GM23338 (cell line): ENCODE measurements around the gene CFAP57. TPM values are rescaled to one million over a fixed set of nuclear protein-coding genes. Genes with fewer than 3 reads are reported as not detected.

Source experiments
- ATAC-seq: fragments of 200-7000 bp; cut with Tn5 transposase; 3 replicates; pipeline ENCODE4 v1.9.1; 2020
- DNase-seq: peaks from one replicate; pipeline ENCODE4 v3.0.0-alpha.2; 2015; ENCODE audit warnings: low spot score
- H2AFZ ChIP-seq: fragments of 200-600 bp; sonication (generic); 2 replicates; pipeline ENCODE4 v1.8.0; 2016; ENCODE audit warnings: antibody characterized with exemption, mild to moderate bottlenecking, moderate library complexity
- H3F3A ChIP-seq: fragments of 200-600 bp; sonication (generic); replicated peaks from 2 replicates; pipeline ENCODE4 v1.8.0; 2017; ENCODE audit warnings: antibody characterized with exemption, mixed run types, low read depth
- H3K27ac ChIP-seq: fragments of 200-600 bp; sonication (generic); 2 replicates; pipeline ENCODE4 v1.6.1; 2016; ENCODE audit warnings: low read depth
- H3K27me3 ChIP-seq: fragments of 200-600 bp; sonication (generic); 2 replicates; pipeline ENCODE4 v1.8.0; 2016; ENCODE audit warnings: mild to moderate bottlenecking, mixed run types, moderate library complexity; ENCODE audit not compliant: insufficient read depth
- H3K36me3 ChIP-seq: fragments of 200-600 bp; sonication (generic); 2 replicates; pipeline ENCODE4 v1.8.0; 2016; ENCODE audit warnings: mild to moderate bottlenecking; ENCODE audit not compliant: insufficient read depth
- H3K4me1 ChIP-seq: fragments of 200-600 bp; sonication (generic); 2 replicates; pipeline ENCODE4 v1.8.0; 2016; ENCODE audit warnings: mild to moderate bottlenecking, moderate library complexity; ENCODE audit not compliant: insufficient read depth
- H3K4me2 ChIP-seq: fragments of 200-600 bp; sonication (generic); 2 replicates; pipeline ENCODE4 v1.7.1; 2017; ENCODE audit warnings: mixed run types
- H3K4me3 ChIP-seq: fragments of 200-600 bp; sonication (generic); 2 replicates; pipeline ENCODE4 v1.6.1; 2016; ENCODE audit warnings: mixed run types
- H3K79me2 ChIP-seq: fragments of 200-600 bp; sonication (generic); replicated peaks from 2 replicates; pipeline ENCODE4 v1.8.0; 2017; ENCODE audit warnings: mild to moderate bottlenecking; ENCODE audit not compliant: insufficient read depth
- H3K9me2 ChIP-seq: fragments of 200-600 bp; sonication (generic); 2 replicates; pipeline ENCODE4 v1.8.0; 2017; ENCODE audit not compliant: insufficient read depth
- H4K20me1 ChIP-seq: fragments of 200-600 bp; sonication (generic); replicated peaks from 2 replicates; pipeline ENCODE4 v1.8.0; 2017; ENCODE audit warnings: mild to moderate bottlenecking; ENCODE audit not compliant: insufficient read depth
- H3K27ac Mint-ChIP-seq: 2 replicates; pipeline ENCODE4 v1.8.0; 2020; ENCODE audit warnings: inconsistent platforms, mild to moderate bottlenecking, moderate library complexity, mixed read lengths
- H3K27me3 Mint-ChIP-seq: 3 replicates; pipeline ENCODE4 v1.8.0; 2022; ENCODE audit warnings: low read depth, mild to moderate bottlenecking, moderate library complexity, mixed read lengths, inconsistent platforms; ENCODE audit not compliant: insufficient read depth, poor library complexity
- H3K36me3 Mint-ChIP-seq: 3 replicates; pipeline ENCODE4 v1.8.0; 2021; ENCODE audit warnings: low read depth, mild to moderate bottlenecking, inconsistent platforms, moderate library complexity, mixed read lengths
- H3K4me1 Mint-ChIP-seq: 3 replicates; pipeline ENCODE4 v1.8.0; 2020; ENCODE audit warnings: mild to moderate bottlenecking, inconsistent platforms, mixed read lengths
- H3K4me3 Mint-ChIP-seq: 3 replicates; pipeline ENCODE4 v1.8.0; 2021; ENCODE audit warnings: moderate library complexity, mild to moderate bottlenecking, inconsistent platforms, mixed read lengths
- H3K9me3 Mint-ChIP-seq: 3 replicates; pipeline ENCODE4 v1.8.0; 2020; ENCODE audit warnings: moderate library complexity, mild to moderate bottlenecking, inconsistent platforms, mixed read lengths
- CREB1 ChIP-seq: fragments of 250-450 bp; sonication (Bioruptor Pico); IDR thresholded peaks from 2 replicates; pipeline ENCODE4 v1.5.0; 2020; ENCODE audit warnings: low read depth, mild to moderate bottlenecking, moderate library complexity
- EZH2 ChIP-seq: fragments of 200-600 bp; sonication (generic); IDR thresholded peaks from one replicate; pipeline ENCODE4 v1.8.0; 2017; ENCODE audit warnings: antibody characterized with exemption, mild to moderate bottlenecking, low read depth; ENCODE audit not compliant: unreplicated experiment
- EZH2phosphoT487 ChIP-seq: fragments of 200-600 bp; sonication (generic); IDR thresholded peaks from one replicate; pipeline ENCODE4 v1.8.1; 2018; ENCODE audit warnings: antibody characterized with exemption; ENCODE audit not compliant: unreplicated experiment
- JUNB ChIP-seq: IDR thresholded peaks from one replicate; pipeline ENCODE4 v1.6.1; 2016; ENCODE audit warnings: antibody characterized with exemption; ENCODE audit not compliant: unreplicated experiment
- NANOG ChIP-seq: IDR thresholded peaks from 2 replicates; pipeline ENCODE4 v1.6.1; 2016; ENCODE audit warnings: antibody characterized with exemption, borderline replicate concordance
- POLR2AphosphoS5 ChIP-seq: IDR thresholded peaks from 2 replicates; pipeline ENCODE4 v1.6.1; 2016; ENCODE audit warnings: antibody characterized with exemption, low read depth
- REST ChIP-seq: IDR thresholded peaks from one replicate; pipeline ENCODE4 v1.6.1; 2018; ENCODE audit warnings: antibody characterized with exemption; ENCODE audit not compliant: unreplicated experiment
- STAT1 ChIP-seq: IDR thresholded peaks from one replicate; pipeline ENCODE4 v1.6.1; 2016; ENCODE audit warnings: antibody characterized with exemption; ENCODE audit not compliant: unreplicated experiment
- ZNF114 ChIP-seq: fragments of 250-450 bp; sonication (Bioruptor Pico); IDR thresholded peaks from 2 replicates; pipeline ENCODE4 v1.5.0; 2020; ENCODE audit warnings: mild to moderate bottlenecking, moderate library complexity
- ZNF331 ChIP-seq: fragments of 250-450 bp; sonication (Bioruptor Pico); IDR thresholded peaks from 2 replicates; pipeline ENCODE4 v1.5.0; 2020; ENCODE audit warnings: low read depth, mild to moderate bottlenecking, moderate library complexity
- polyA plus RNA-seq: library from polyadenylated mRNA; unstranded; fragments of >200 nt; fragmentation: Nextera tagmentation; extraction: Ambion mirVana; gene quantifications from 2 replicates; pipeline ENCODE4 v1.2.1, GENCODE V29; 2016
- total RNA-seq: library from RNA; depleted of rRNA; stranded (reverse); fragments of >200 nt; shearing (Covaris generic); gene quantifications from 2 replicates; pipeline ENCODE4 v1.2.3, GENCODE V29; 2014
- TF ChIP-seq, protein P1 (sequence below): IDR thresholded peaks from 2 replicates; pipeline ENCODE4 v1.6.1; 2016; ENCODE audit warnings: antibody characterized with exemption
- TF ChIP-seq, protein P2 (sequence below), 2 experiments: fragments of 200-600 bp in 1 of 2; sonication (generic) in 1 of 2; conservative IDR thresholded peaks; 2 replicates each; pipeline versions ENCODE4 v1.5.1 to v1.6.1; 2016 to 2017; ENCODE audit warnings: antibody characterized with exemption in 2 of 2, low read depth in 2 of 2, mild to moderate bottlenecking in 2 of 2, moderate library complexity in 1 of 2
- TF ChIP-seq, protein P3 (sequence below): fragments of 250-450 bp; sonication (Bioruptor Pico); IDR thresholded peaks from 2 replicates; pipeline ENCODE4 v1.5.0; 2020; ENCODE audit warnings: mild to moderate bottlenecking, moderate library complexity

Gene CFAP57
- total and polyA plus RNA-seq, 2 experiments from 2014 or later: 0.37 to 0.38 TPM

DNA sequence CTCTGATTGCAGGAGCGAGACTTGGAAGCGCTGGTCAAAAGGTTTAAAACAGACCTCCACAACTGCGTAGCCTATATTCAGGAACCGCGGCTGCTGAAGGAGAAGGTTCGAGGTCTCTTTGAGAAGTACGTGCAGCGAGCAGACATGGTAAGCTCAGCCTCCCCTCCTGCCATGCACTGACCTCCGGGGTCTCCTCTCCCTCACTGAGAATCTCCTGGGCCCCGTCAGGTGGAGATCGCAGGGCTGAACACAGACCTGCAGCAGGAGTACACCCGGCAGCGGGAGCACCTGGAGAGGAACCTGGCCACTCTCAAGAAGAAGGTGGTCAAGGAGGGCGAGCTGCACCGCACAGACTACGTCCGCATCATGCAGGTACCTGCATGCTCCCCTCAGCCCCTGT is 62.1 kb downstream of the CFAP57 start:
- TF ChIP-seq POLR2AphosphoS5 (no peak), ZNF331 (no peak), STAT1 (no peak), EZH2phosphoT487 (no peak), NANOG (no peak), CREB1 (CRISPR knock-in tag) (no peak), REST (no peak), EZH2 (no peak), ZNF114 (CRISPR knock-in tag) (no peak), JUNB (no peak)
- TF ChIP-seq, protein P1, sequence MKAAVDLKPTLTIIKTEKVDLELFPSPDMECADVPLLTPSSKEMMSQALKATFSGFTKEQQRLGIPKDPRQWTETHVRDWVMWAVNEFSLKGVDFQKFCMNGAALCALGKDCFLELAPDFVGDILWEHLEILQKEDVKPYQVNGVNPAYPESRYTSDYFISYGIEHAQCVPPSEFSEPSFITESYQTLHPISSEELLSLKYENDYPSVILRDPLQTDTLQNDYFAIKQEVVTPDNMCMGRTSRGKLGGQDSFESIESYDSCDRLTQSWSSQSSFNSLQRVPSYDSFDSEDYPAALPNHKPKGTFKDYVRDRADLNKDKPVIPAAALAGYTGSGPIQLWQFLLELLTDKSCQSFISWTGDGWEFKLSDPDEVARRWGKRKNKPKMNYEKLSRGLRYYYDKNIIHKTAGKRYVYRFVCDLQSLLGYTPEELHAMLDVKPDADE: no peak
- TF ChIP-seq, protein P2, sequence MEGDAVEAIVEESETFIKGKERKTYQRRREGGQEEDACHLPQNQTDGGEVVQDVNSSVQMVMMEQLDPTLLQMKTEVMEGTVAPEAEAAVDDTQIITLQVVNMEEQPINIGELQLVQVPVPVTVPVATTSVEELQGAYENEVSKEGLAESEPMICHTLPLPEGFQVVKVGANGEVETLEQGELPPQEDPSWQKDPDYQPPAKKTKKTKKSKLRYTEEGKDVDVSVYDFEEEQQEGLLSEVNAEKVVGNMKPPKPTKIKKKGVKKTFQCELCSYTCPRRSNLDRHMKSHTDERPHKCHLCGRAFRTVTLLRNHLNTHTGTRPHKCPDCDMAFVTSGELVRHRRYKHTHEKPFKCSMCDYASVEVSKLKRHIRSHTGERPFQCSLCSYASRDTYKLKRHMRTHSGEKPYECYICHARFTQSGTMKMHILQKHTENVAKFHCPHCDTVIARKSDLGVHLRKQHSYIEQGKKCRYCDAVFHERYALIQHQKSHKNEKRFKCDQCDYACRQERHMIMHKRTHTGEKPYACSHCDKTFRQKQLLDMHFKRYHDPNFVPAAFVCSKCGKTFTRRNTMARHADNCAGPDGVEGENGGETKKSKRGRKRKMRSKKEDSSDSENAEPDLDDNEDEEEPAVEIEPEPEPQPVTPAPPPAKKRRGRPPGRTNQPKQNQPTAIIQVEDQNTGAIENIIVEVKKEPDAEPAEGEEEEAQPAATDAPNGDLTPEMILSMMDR (conservative IDR thresholded peaks at IDR 0.05; ENCODE audit: low read depth in 2 of 2): no peak
- TF ChIP-seq, protein P3, sequence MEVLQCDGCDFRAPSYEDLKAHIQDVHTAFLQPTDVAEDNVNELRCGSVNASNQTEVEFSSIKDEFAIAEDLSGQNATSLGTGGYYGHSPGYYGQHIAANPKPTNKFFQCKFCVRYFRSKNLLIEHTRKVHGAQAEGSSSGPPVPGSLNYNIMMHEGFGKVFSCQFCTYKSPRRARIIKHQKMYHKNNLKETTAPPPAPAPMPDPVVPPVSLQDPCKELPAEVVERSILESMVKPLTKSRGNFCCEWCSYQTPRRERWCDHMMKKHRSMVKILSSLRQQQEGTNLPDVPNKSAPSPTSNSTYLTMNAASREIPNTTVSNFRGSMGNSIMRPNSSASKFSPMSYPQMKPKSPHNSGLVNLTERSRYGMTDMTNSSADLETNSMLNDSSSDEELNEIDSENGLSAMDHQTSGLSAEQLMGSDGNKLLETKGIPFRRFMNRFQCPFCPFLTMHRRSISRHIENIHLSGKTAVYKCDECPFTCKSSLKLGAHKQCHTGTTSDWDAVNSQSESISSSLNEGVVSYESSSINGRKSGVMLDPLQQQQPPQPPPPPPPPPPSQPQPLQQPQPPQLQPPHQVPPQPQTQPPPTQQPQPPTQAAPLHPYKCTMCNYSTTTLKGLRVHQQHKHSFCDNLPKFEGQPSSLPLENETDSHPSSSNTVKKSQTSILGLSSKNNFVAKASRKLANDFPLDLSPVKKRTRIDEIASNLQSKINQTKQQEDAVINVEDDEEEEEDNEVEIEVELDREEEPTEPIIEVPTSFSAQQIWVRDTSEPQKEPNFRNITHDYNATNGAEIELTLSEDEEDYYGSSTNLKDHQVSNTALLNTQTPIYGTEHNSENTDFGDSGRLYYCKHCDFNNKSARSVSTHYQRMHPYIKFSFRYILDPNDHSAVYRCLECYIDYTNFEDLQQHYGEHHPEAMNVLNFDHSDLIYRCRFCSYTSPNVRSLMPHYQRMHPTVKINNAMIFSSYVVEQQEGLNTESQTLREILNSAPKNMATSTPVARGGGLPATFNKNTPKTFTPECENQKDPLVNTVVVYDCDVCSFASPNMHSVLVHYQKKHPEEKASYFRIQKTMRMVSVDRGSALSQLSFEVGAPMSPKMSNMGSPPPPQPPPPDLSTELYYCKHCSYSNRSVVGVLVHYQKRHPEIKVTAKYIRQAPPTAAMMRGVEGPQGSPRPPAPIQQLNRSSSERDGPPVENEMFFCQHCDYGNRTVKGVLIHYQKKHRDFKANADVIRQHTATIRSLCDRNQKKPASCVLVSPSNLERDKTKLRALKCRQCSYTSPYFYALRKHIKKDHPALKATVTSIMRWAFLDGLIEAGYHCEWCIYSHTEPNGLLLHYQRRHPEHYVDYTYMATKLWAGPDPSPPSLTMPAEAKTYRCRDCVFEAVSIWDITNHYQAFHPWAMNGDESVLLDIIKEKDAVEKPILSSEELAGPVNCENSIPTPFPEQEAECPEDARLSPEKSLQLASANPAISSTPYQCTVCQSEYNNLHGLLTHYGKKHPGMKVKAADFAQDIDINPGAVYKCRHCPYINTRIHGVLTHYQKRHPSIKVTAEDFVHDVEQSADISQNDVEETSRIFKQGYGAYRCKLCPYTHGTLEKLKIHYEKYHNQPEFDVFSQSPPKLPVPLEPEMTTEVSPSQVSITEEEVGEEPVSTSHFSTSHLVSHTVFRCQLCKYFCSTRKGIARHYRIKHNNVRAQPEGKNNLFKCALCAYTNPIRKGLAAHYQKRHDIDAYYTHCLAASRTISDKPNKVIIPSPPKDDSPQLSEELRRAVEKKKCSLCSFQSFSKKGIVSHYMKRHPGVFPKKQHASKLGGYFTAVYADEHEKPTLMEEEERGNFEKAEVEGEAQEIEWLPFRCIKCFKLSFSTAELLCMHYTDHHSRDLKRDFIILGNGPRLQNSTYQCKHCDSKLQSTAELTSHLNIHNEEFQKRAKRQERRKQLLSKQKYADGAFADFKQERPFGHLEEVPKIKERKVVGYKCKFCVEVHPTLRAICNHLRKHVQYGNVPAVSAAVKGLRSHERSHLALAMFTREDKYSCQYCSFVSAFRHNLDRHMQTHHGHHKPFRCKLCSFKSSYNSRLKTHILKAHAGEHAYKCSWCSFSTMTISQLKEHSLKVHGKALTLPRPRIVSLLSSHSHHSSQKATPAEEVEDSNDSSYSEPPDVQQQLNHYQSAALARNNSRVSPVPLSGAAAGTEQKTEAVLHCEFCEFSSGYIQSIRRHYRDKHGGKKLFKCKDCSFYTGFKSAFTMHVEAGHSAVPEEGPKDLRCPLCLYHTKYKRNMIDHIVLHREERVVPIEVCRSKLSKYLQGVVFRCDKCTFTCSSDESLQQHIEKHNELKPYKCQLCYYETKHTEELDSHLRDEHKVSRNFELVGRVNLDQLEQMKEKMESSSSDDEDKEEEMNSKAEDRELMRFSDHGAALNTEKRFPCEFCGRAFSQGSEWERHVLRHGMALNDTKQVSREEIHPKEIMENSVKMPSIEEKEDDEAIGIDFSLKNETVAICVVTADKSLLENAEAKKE (CRISPR knock-in tag): no peak
- DNase-seq (no peak), ATAC-seq (no peak)
- no peak overlapping the region for H3K27ac ChIP-seq
- Mint-ChIP-seq H3K4me3 (no peak overlapping the region), H3K4me1 (peaks cover 17% of the 10 kb centered on the region), H3K9me3 (no peaks in the 10 kb centered on the region; the same call in 2 of the 3 replicates), H3K27me3 (no peaks in the 10 kb centered on the region), H3K27ac (no peak overlapping the region), H3K36me3 (no peaks in the 10 kb centered on the region; the same call in 2 of the 3 replicates)
- H3K79me2 ChIP-seq: no peaks in the 10 kb centered on the region
- no peak overlapping the region for H3K4me2 ChIP-seq
- no peaks in the 10 kb centered on the region for H3F3A ChIP-seq
- H3K27me3 ChIP-seq: no peaks in the 10 kb centered on the region
- no peak overlapping the region for H3K4me3 ChIP-seq
- H3K36me3 ChIP-seq: no peaks in the 10 kb centered on the region
- no peaks in the 10 kb centered on the region for H4K20me1 ChIP-seq
- H3K9me2 ChIP-seq: no peaks in the 10 kb centered on the region
- H2AFZ ChIP-seq: no peak overlapping the region
- peaks cover 8% of the 10 kb centered on the region; the same call in 1 of the 2 replicates for H3K4me1 ChIP-seq
